GM21381 (cell line): ENCODE data around the gene ARHGAP42.
"Not testable (repeated sequence)": the region's sequence is repeated elsewhere in the genome, so short reads cannot be mapped to it uniquely, and the experiment has no call there.

Experiments used
- ATAC-seq: cut with Tn5 transposase; IDR thresholded peaks from one replicate; pipeline ENCODE4 v1.9.1; 2021; ENCODE audit warnings: mild to moderate bottlenecking, moderate library complexity; ENCODE audit not compliant: unreplicated experiment

Gene ARHGAP42, protein sequence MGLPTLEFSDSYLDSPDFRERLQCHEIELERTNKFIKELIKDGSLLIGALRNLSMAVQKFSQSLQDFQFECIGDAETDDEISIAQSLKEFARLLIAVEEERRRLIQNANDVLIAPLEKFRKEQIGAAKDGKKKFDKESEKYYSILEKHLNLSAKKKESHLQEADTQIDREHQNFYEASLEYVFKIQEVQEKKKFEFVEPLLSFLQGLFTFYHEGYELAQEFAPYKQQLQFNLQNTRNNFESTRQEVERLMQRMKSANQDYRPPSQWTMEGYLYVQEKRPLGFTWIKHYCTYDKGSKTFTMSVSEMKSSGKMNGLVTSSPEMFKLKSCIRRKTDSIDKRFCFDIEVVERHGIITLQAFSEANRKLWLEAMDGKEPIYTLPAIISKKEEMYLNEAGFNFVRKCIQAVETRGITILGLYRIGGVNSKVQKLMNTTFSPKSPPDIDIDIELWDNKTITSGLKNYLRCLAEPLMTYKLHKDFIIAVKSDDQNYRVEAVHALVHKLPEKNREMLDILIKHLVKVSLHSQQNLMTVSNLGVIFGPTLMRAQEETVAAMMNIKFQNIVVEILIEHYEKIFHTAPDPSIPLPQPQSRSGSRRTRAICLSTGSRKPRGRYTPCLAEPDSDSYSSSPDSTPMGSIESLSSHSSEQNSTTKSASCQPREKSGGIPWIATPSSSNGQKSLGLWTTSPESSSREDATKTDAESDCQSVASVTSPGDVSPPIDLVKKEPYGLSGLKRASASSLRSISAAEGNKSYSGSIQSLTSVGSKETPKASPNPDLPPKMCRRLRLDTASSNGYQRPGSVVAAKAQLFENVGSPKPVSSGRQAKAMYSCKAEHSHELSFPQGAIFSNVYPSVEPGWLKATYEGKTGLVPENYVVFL

DNA sequence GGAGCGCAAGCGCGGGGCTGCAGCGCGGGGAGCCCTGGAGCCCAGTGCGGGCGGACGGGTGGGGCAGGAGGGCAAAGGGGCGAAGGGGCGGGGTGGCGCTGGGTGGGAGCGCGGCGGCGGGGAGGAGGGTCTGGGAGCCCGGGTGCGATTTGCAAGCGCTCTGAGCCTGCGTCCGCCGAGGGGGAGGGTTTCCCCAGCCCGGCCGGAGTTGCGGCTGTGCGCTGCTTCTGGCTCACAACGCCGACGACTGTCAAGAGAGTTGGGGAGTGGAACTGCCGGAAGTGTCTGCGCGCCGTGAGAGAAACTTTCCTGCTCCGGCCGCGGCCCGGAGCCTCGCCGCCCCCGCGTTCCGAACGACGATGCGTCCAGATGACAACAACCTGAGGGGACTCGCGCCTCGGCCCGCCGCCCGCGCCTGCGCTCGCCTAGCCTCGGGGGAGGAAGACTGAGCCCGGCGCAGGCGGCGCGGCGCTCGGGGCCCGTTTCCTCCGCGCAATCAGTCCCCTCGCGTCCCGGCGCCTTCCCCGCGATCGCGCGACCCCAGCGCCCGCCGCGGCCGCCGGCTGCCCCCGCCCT lies at the start of gene ARHGAP42:
Gene ARHGAP42, plus strand, starts transcription at position 235 of the 576 bp plus-strand sequence. CDS start 391 bp downstream, outside the sequence.
- ATAC-seq, result peak; percentile 65

DNA sequence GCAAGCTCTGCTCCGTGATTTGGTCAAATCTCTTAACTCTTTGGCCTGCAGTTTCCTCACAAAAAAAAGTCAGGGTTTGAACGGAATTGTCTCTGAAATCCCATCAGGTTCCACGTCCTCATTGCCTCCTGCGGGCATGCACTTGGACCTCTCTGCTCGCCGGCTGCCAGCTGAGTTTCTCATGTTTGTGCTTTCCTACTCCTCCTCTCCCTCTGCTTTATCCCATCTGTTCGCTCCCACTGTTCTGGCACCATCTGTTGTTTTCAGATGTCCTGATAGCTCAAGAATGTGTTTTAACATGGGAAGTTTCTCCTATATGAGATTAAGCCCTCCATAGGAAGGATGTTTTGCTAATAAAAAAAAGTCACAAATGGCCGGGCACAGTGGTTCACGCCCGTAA lies 49.4 kb upstream of the ARHGAP42 start:
- ATAC-seq, result no peak

DNA sequence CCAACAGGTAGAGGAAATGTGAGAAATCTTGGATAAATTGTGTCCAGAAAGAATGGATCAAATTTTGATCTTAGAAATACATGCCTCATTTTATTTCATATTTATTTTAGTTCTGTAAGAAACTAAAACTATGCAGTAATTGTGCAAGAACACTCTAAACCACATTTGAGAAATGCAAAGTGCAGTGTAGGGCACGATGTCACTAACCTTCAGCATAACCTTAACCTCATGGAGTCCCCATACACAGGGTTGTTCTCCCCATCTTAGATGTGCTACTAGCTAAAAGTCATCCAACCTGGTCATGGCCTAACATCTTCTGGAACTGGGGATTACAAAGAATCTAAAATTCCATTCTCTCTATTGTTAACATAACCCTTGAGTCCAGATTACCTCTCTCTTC lies 48.4 kb upstream of the ARHGAP42 start:
- ATAC-seq, result no peak

DNA sequence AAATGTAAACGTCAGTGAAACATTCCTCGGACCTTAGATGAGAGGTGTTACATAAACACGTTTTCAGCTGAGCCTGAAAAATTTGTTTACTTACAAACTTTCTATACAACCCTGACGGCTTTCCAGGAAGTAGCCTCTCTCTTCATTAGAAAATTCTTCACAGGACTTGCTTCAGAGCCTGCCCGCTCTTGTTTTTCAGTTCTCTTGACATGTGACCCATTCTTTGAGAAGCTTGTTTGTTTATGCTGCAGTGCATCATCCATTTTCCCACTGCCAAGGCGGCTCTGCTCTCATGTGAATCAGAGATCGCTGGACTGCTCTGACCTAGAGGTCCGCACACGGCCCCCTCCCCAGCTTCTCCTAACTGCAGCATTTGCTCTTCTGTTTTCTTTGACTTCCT lies 47.9 kb upstream of the ARHGAP42 start:
- no peak for ATAC-seq

DNA sequence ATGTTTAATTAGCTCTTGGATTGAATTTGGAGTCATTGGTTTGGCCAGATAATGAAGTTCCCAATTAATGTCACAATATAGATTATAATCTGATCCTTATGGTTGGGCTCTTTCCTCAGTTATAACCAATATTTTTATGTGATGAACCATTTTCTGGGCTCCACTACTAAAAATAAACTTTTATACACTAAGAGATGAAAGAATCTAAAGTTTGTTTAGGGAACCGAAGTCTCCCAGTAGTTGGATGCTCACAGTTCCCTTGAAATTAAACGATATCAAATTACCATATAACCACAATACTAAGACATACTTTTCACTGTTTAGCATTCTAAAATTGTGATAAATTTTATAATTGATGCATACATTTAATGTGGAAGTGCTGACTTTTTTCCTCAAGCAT lies 47.0 kb upstream of the ARHGAP42 start:
- ATAC-seq, result no peak

DNA sequence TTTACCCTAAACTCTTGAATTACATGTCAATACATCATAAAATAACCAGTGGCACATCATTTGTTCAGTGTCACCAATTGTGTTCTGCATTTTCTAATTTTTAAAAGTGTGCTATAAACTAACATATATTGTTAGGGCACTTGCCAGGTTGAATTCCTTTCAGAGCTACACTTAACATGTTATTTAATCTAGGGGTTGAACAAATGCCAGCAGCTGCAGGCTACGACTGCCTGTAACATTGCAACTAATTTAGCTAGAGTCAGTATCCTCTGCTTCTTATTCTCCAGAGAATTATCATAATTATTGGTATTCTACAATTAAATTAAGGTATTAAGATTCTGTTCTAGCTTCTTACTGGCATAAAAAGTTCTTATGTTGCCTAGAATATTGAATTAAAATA lies 46.4 kb upstream of the ARHGAP42 start:
- no peak for ATAC-seq

DNA sequence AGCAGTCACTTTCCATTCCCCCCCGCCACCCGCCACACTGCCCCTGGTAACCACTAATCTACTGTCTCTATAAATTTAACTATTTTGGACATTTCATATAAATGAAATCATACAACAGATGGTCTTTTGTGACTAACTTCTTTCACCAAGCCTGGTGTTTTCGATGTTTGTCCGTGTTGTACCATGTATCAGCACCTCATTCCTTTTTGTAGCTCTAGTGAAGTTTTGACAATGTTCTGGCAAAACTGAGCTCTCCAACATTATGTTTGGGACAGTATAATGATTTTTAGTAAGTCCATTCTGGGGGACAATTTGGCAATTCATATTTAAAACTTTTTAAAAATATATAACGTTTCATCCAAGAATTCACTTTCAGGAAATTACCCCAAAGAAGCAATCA lies 45.6 kb upstream of the ARHGAP42 start:
- ATAC-seq, result no peak

DNA sequence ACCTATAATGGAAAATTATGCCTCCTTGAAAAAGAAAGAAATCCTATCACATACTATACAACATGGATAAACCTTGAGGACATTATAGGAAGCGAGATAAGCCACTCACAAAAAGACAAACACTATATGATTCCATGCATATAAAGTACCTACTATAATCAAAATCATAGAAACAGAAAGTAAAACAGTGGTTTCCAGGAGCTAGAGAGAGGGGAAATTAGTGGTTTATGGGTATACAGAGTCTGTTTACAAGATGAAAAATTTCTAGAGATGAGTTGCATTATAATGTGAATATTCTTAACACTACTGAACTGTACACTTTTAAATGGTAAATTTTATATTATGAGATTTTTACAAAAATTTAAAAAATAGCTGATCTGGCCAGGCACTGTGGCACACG lies 40.5 kb upstream of the ARHGAP42 start:
- ATAC-seq, result no peak

DNA sequence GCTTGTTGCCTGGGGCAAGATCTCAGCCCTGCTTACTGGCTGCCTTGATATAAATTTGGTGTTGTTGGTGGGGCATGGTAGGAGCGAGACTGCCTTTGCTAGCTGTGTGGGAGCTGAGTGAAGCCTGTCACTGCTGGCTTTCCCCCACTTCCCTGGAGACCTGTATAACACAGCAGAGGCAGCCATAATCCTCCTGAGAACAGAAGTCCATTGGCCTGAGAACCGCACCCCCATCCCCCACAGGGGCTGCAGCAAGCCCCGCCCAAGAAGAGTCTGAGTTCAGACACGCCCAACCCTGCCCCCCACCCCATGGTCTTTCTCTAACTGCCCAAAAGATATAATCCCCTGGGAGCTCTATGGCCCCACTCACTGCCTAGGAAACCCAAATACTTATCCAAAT lies 39.2 kb upstream of the ARHGAP42 start:
- no peak for ATAC-seq

DNA sequence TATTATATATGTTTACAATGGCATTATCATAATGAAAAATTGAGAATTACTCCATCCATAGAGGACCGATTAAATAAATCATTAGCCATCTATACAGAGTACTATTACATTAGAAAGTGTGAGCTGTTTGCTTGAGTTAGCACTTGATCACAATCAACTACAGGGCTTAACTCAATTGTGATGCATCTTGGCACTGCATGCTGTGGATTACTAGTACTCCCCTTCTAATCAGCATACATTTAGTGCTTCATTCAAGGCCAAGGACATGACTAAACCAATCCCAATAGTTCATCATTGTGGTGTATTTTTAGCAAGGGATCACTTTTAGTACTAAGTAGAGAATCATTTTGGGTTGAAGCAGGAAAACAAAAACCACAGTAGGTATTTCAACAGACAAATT lies 23.5 kb upstream of the ARHGAP42 start:
- no peak for ATAC-seq

DNA sequence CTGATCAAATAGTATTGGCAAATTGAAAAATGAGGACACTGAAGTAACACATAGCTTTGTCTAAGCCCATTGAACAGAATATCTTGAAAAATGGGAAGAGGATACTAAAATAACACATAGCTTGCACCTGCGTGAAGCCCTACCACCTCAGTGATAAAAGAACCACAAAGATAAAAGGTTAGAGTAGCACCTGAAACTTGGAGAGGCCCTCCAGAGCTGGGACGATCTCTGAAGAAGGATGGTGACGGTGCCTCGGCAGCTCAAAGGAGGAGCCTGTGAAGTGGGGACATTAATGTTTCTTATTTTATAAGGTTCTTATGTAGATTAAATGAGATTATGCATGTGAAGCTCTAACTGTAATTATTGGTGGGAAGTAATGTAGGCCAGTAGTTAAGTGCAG lies 23.1 kb upstream of the ARHGAP42 start:
- ATAC-seq, result no peak

DNA sequence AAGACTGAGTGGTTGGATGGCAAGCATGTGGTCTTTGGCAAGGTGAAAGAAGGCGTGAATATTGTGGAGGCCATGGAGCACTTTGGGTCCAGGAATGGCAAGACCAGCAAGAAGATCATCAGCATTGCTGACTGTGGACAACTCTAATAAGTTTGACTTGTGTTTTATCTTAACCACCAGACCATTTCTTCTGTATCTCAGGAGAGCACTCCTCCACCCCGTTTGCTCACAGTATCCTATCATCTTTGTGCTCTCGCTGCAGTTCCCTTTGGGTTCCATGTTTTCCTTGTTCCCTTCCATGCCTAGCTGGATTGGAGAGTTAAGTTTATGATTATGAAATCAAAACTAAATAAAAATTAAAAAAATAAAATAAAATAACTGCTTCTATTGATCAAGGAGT lies 20.3 kb upstream of the ARHGAP42 start:
- ATAC-seq, result not testable (repeated sequence)

DNA sequence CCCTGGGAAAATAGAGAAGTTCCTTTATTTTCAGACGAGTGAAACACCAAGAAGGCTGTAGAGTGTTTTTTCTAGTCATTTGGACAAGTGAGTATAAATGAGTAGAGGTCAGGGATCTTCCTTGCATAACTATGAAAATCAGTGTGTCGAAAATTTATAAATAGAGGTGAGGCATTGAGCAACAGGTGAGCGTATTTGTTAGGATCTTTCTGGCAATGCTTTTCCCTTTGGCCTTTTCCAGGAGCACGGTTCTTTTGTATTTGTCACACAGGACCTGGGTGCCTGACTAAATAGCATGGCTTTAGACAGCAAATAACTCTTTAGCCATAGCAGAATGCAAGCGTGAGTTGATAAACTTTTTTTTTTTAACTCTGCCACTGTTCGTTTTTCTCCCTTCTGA lies 19.6 kb upstream of the ARHGAP42 start:
- no peak for ATAC-seq

DNA sequence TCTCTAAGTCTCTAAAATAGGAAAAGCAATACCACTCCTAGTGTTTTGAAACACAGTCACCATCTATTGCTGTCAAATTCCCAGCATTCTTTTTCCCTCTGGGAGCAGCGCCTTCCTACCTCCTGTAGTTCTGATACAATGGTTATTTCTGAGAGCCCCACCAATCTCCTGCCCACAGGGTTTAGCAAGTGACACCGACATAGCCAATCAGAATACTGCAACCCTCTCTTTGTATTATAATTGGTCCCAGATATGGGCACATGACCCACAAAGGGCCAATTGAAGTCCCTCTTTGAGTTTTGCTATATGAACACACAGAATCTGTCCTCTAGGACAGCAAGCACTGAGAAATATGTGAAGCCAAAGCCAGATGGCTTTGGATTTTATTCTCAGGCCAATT lies 16.9 kb upstream of the ARHGAP42 start:
- no peak for ATAC-seq

DNA sequence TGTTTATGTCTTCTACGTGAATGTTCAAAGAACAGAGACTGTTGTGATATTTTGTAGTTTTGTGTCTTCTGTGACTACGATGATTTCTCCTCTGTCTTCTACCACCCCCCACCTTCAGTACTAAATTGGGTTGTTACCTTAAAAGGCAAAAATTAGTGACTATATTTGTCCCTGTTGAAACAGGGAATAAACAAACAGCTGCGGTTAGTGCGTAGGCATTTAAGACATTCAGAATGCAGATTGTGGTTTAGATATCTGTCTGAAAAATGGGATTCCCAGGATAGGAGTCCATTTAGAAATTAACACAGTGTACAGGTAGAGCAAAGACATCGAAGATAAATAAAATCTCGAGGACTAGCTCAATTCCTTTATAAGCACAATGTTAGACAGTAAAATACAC lies 15.6 kb upstream of the ARHGAP42 start:
- ATAC-seq, result no peak

DNA sequence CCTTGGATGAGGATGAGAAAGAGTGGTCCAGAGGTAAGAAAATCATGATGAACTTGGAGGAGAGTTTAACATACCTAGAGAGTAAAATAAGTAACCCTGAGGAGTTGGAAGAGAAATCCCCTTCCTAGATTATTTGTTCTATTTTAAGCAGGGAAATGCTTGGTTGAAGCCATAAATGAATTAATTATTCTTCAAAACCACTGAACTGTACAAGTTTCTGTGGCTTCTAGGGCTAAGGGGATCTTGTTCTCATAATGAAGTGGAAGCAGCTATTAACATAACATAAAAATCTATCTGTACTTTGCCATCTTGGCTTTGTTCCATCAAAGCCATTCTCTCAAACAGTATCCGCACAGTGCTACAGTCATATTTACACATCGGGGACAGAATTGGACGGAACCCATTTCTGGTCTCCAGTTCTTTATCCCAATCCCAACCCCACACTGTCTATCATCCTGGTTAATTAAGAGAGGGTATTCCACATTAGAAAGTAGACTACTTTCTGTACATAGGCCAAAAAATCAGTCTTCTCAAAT lies 14.5 kb upstream of the ARHGAP42 start:
- no peak for ATAC-seq

DNA sequence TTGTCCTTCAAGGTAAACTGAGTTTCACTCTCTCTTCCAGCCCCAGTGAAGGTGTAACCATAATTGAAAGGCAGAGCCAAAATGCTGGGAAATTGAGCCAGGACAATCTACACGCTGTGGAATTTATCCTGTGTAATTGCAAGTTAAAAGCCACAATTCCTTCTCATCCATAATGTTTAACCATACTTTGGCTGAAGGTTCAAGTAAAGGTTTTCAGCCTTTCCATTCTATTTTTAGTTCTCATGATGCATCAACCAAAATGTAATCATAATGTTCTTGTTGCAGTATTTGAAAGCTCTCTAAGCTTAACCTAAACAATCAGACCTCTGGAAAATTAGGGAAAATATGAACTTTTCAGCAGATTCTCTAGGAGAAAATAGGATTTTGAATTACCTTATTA lies 14.0 kb upstream of the ARHGAP42 start:
- ATAC-seq, result no peak

DNA sequence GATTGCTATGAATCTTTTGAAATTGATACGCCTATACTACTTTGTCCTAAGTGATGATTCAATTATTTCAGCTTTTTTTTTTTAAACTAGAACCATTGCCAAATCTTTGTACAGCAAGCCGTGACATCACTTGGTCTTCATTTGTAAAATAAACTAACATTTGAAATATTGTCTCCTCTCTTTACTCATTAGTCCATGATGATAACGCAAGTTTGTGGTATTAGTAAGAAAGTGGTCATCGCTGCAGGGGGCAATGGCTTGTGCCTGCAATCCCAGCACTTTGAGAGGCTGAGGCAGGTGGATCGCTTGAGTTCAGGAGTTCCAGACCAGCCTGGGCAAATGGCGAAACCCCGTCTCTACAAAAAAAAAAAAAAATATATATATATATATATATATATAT lies 12.9 kb upstream of the ARHGAP42 start:
- ATAC-seq, result no peak

DNA sequence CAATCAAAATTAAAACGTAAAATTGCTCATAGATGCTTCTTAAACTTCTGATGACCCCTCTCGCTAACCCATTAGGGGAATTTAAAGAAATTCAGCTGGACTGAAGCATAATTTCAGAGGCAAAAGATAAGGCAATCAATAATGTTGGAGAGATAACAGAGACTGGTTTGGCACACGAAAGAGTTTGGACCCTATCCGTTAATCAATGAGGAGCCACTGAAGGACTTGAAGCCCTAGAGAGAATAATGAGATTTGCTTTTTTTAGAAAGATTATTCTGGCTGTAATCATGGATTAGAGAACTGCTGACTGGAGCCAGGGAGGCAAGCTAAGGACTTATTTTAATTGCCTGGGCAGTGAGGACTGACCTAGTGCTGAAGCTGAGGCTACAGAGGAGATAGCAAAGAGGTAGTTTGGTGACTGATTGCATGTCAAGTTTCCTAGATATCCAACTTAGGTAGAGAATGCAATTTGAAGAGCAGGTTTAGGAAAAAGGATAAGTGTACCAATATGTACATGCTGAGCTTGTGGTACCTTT lies 11.9 kb upstream of the ARHGAP42 start:
- ATAC-seq, result no peak

DNA sequence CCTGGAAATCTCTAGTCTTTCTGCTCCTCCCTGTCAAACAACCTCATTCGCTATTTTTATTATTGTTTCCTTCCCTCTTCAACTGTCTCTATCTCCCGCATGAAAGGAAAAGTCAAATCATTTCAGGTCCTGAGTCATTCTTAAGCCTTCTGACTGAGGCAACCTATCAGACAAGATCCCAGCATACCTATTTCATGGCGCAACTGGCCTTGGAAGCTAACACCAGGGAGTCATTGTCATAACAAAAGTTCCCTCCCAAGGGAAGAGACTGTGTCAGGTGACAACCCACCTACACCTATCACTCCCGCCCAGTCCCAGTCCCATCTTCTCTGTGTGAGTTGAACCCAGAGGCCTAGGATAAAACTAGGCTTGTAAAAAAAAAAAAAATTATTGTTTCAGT lies 10.2 kb upstream of the ARHGAP42 start:
- no peak for ATAC-seq

DNA sequence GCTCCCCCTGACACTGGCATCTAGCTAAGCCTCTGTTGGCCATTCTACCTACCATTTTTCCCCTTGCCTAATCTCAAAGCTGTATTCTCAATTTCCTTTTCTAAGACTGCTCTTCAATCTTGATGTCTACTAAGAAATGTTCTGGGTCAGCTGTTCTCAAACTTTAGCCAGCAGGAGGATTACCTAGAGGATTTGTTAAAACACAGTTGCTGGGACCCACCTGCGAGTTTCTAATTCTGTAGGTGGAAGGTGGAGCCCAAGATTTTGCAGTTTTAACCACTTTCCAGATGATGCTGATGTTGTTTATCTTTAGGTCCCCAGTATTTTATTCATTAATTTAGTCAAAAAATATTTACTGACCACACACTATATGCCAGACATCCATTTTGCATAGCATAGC lies 9.3 kb upstream of the ARHGAP42 start:
- no peak for ATAC-seq
